ENCODE data around the gene POLG2. TPM values are rescaled to one million over a fixed set of nuclear protein-coding genes. Genes with fewer than 3 reads are reported as not detected.

POLG2 gene
- total RNA-seq, 4 donors from 2014 or later, result 1.4 to 5.6 (median 2.6) TPM

DNA sequence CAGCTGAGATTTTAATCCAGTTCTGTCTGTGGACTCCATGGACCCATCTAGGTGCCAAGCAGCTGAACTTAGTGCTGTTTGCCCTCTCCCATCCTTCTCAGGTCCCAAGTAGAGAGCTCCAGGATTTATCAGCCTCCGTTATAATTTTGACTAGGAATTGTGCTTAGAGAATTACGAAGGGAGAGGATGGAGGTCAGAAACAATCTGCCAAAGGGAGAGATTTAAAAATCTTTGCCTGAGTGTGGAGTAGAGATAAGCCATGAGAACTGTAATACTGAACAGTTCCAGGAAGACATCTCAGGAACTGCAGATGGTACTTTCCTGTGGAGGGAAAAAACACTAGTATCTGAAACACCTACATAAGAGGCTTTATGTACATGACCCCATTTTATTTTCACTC, 36.9 kb upstream of the POLG2 start:
- H3K36me3 ChIP-seq, result peaks cover 0 to 100% of the 10 kb centered on the region in 2 donors
- no peak overlapping the region for H3K4me3 ChIP-seq
- H3K27ac ChIP-seq, result no peak overlapping the region
- ATAC-seq (no peak), DNase-seq (no peak)
- H3K4me1 ChIP-seq, result no peaks in the 10 kb centered on the region
- TF ChIP-seq POLR2A (IDR thresholded peaks at IDR 0.05), result no peak
- TF ChIP-seq, protein P1, sequence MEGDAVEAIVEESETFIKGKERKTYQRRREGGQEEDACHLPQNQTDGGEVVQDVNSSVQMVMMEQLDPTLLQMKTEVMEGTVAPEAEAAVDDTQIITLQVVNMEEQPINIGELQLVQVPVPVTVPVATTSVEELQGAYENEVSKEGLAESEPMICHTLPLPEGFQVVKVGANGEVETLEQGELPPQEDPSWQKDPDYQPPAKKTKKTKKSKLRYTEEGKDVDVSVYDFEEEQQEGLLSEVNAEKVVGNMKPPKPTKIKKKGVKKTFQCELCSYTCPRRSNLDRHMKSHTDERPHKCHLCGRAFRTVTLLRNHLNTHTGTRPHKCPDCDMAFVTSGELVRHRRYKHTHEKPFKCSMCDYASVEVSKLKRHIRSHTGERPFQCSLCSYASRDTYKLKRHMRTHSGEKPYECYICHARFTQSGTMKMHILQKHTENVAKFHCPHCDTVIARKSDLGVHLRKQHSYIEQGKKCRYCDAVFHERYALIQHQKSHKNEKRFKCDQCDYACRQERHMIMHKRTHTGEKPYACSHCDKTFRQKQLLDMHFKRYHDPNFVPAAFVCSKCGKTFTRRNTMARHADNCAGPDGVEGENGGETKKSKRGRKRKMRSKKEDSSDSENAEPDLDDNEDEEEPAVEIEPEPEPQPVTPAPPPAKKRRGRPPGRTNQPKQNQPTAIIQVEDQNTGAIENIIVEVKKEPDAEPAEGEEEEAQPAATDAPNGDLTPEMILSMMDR (IDR thresholded peaks at IDR 0.05 in 4 of 5, conservative IDR thresholded peaks at IDR 0.05 in 1 of 5), result no peak
- H3K27me3 ChIP-seq, result no peaks in the 10 kb centered on the region
- H3K9me3 ChIP-seq, result no peaks in the 10 kb centered on the region
- intact Hi-C loops (cut with DNase I; ENCODE audit: low total_unique reads), result no loop called here
- in situ Hi-C loops (cut with MboI; ENCODE audit: low sequenced_read_pairs in 4 of 4), result no loop called here

DNA sequence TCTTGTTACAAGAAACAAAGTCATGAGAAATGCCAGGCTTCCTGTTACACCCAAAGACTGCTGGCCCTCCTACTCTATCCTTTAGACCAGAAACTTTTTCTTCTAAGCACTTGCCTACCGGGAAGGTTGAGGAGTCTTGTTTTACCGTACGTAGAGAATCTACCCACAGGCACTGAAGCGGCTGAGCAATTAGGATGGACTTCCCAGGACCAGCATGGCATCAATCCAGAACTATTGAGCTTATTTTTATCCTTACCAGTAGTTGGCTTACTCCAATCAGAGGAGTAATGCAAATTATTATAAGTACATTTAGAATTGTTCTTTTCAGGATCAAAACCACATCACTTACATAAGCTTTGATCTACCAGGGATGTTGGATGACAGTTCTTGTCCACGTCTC, 35.6 kb upstream of the POLG2 start:
- H3K27me3 ChIP-seq, result no peaks in the 10 kb centered on the region
- TF ChIP-seq POLR2A (IDR thresholded peaks at IDR 0.05), result no peak
- TF ChIP-seq, protein P1 (IDR thresholded peaks at IDR 0.05 in 4 of 5, conservative IDR thresholded peaks at IDR 0.05 in 1 of 5), result no peak
- DNase-seq (no peak), ATAC-seq (no peak)
- peaks cover 0 to 100% of the 10 kb centered on the region in 2 donors for H3K36me3 ChIP-seq
- intact Hi-C loops (cut with DNase I; ENCODE audit: low total_unique reads) (no loop called here), in situ Hi-C loops (cut with MboI; ENCODE audit: low sequenced_read_pairs in 4 of 4) (no loop called here)
- no peaks in the 10 kb centered on the region for H3K4me1 ChIP-seq
- no peak overlapping the region for H3K27ac ChIP-seq
- H3K4me3 ChIP-seq, result no peak overlapping the region
- H3K9me3 ChIP-seq, result no peaks in the 10 kb centered on the region

DNA sequence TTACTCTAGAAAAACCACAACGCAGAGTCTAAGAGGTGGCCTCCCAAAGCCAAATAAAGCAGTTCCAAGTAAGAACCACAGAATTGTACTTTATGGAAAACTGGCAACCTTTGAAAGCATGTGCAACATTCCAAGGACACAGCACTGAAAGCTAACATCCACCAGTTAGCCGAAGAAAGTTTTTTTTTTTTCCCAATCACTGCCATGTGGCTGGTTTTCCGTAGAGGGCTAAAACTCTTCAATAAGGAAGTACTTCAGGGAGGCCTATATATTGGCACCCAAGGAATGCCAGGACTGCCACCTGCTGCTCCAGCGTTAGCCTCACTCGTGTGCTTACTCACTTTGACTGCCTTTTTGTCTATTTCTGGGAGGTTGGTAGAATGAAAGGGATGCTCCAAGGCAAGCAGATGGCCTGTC, 35.1 kb upstream of the POLG2 start:
- H3K4me3 ChIP-seq, result no peak overlapping the region
- H3K27me3 ChIP-seq, result no peaks in the 10 kb centered on the region
- H3K9me3 ChIP-seq, result no peaks in the 10 kb centered on the region
- H3K27ac ChIP-seq, result no peak overlapping the region
- intact Hi-C loops (cut with DNase I; ENCODE audit: low total_unique reads), result no loop called here
- ATAC-seq, result no peak
- no peak for DNase-seq
- H3K36me3 ChIP-seq, result peaks cover 0 to 100% of the 10 kb centered on the region in 2 donors
- TF ChIP-seq, protein P1 (IDR thresholded peaks at IDR 0.05 in 4 of 5, conservative IDR thresholded peaks at IDR 0.05 in 1 of 5), result no peak
- no peak for TF ChIP-seq POLR2A (IDR thresholded peaks at IDR 0.05)
- in situ Hi-C loops (cut with MboI; ENCODE audit: low sequenced_read_pairs in 4 of 4), result no loop called here
- no peaks in the 10 kb centered on the region for H3K4me1 ChIP-seq

DNA sequence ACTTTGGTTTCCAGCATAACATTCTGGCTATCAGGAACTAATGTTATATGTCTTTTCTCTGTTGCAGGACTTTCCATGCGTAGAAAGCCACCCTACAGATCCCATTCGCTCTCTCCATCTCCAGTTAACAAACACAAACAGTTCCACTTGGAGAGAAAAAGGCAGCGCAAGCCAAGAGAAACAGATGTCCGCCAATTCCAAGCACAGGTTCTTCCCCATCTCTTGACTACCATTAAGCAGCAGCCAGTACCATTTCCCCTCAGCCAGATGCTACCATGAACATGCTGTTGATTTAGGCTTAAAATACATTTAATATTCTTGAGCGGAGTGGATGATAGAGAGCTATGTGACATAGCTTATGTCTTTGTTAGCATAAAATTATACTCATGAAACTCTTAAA, 32.4 kb upstream of the POLG2 start:
- no peaks in the 10 kb centered on the region for H3K9me3 ChIP-seq
- TF ChIP-seq, protein P1 (IDR thresholded peaks at IDR 0.05 in 4 of 5, conservative IDR thresholded peaks at IDR 0.05 in 1 of 5), result no peak
- no peak for TF ChIP-seq POLR2A (IDR thresholded peaks at IDR 0.05)
- H3K4me1 ChIP-seq, result no peaks in the 10 kb centered on the region
- no peak for DNase-seq
- peaks cover 0 to 98% of the 10 kb centered on the region in 2 donors for H3K36me3 ChIP-seq
- intact Hi-C loops (cut with DNase I; ENCODE audit: low total_unique reads), result no loop called here
- no peak overlapping the region for H3K27ac ChIP-seq
- no peak for ATAC-seq
- in situ Hi-C loops (cut with MboI; ENCODE audit: low sequenced_read_pairs in 4 of 4), result no loop called here
- no peak overlapping the region for H3K4me3 ChIP-seq
- H3K27me3 ChIP-seq, result no peaks in the 10 kb centered on the region

DNA sequence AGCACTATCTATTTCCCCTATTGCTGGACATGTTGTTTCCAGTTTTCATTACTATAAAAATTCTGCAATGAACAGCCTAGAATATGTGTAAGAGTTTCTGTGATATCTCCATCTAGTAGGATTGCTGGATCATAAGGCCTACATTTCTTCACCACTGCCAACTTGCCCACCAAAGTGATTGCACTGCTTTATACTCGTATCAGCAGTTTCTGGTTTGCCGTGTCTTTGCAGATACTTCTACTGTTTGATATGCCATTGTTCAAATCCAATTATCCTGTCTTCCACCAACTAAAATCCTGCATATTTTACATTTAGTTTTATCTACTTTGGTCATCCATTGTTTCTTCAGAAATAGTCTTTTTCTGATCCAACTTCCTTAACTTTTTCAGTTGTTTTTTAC, 31.1 kb upstream of the POLG2 start:
- Histone ChIP-seq H3K36me3 (peaks cover 0 to 98% of the 10 kb centered on the region in 2 donors), H3K9me3 (no peaks in the 10 kb centered on the region), H3K27me3 (no peaks in the 10 kb centered on the region), H3K27ac (no peak overlapping the region), H3K4me3 (no peak overlapping the region), H3K4me1 (no peaks in the 10 kb centered on the region)
- ATAC-seq (no peak), DNase-seq (no peak)
- intact Hi-C loops (cut with DNase I; ENCODE audit: low total_unique reads) (no loop called here), in situ Hi-C loops (cut with MboI; ENCODE audit: low sequenced_read_pairs in 4 of 4) (no loop called here)
- no peak for TF ChIP-seq POLR2A (IDR thresholded peaks at IDR 0.05)
- TF ChIP-seq, protein P1 (IDR thresholded peaks at IDR 0.05 in 4 of 5, conservative IDR thresholded peaks at IDR 0.05 in 1 of 5), result no peak

Measured in gastrocnemius medialis (tissue), 4 donors.